ENCODE measurements around the gene PANX3.
"Not testable (repeated sequence)": the region's sequence is repeated elsewhere in the genome, so short reads cannot be mapped to it uniquely, and the experiment has no call there.

PANX3 gene

GRCh38 chr11:124611064-124611463, at the start of gene PANX3:
PANX3 (plus strand) TSS chr11:124611428; CDS start chr11:124611557, 129 bp downstream.
- DNase-seq (ENCODE audit: low spot score): no peak

GRCh38 chr11:124569697-124570096, 41.5 kb upstream of the PANX3 start, which contains the start of gene OR8A1:
OR8A1 (plus strand) TSS chr11:124569997; CDS start chr11:124570120, 123 bp downstream.
- no peak for DNase-seq (ENCODE audit: low spot score)

- no peak for DNase-seq (ENCODE audit: low spot score)
These were observed 41.1 kb upstream of the PANX3 start for GRCh38 chr11:124570160-124570559.

GRCh38 chr11:124577716-124578427, 33.4 kb upstream of the PANX3 start:
- DNase-seq (ENCODE audit: low spot score): no peak

GRCh38 chr11:124578761-124579160, 32.5 kb upstream of the PANX3 start:
- no peak for DNase-seq (ENCODE audit: low spot score)

- no peak for DNase-seq (ENCODE audit: low spot score)
These were observed 29.4 kb upstream of the PANX3 start for GRCh38 chr11:124581817-124582216.

- DNase-seq (ENCODE audit: low spot score): no peak
These were observed 28.7 kb upstream of the PANX3 start for GRCh38 chr11:124582565-124582964.

GRCh38 chr11:124583781-124584180, 27.4 kb upstream of the PANX3 start:
- no peak for DNase-seq (ENCODE audit: low spot score)

GRCh38 chr11:124584681-124585372, 26.4 kb upstream of the PANX3 start:
- no peak for DNase-seq (ENCODE audit: low spot score)

GRCh38 chr11:124586238-124586860, 24.9 kb upstream of the PANX3 start:
- DNase-seq (ENCODE audit: low spot score): peak; percentile 58

- DNase-seq (ENCODE audit: low spot score): no peak
These were observed 19.8 kb upstream of the PANX3 start for GRCh38 chr11:124591430-124591829.

GRCh38 chr11:124592627-124593026, 18.6 kb upstream of the PANX3 start:
- no peak for DNase-seq (ENCODE audit: low spot score)

- DNase-seq (ENCODE audit: low spot score): no peak
These were observed 15.9 kb upstream of the PANX3 start for GRCh38 chr11:124595302-124595701.

- no peak for DNase-seq (ENCODE audit: low spot score)
These were observed 13.6 kb upstream of the PANX3 start for GRCh38 chr11:124597626-124598025.

GRCh38 chr11:124600621-124601320, 10.5 kb upstream of the PANX3 start:
- no peak for DNase-seq (ENCODE audit: low spot score)

- peak; percentile 50 for DNase-seq (ENCODE audit: low spot score)
These were observed 9.0 kb upstream of the PANX3 start for GRCh38 chr11:124602193-124602592.

GRCh38 chr11:124602723-124603122, 8.5 kb upstream of the PANX3 start:
- not testable (repeated sequence) for DNase-seq (ENCODE audit: low spot score)

GRCh38 chr11:124605719-124606118, 5.5 kb upstream of the PANX3 start:
- no peak for DNase-seq (ENCODE audit: low spot score)

GRCh38 chr11:124608147-124608546, 3.1 kb upstream of the PANX3 start:
- DNase-seq (ENCODE audit: low spot score): no peak

- no peak for DNase-seq (ENCODE audit: low spot score)
These were observed 933 bp upstream of the PANX3 start for GRCh38 chr11:124610295-124610694.

GRCh38 chr11:124612045-124612444, 817 bp downstream of the PANX3 start:
- no peak for DNase-seq (ENCODE audit: low spot score)

GRCh38 chr11:124612567-124613246, 1.5 kb downstream of the PANX3 start:
- DNase-seq (ENCODE audit: low spot score): no peak
